Progenitor cell of endocrine pancreas (in vitro differentiated cells): ENCODE data around the gene OR7D4. TPM values are rescaled to one million over a fixed set of nuclear protein-coding genes. Genes with fewer than 3 reads are reported as not detected.
"Not testable (repeated sequence)": the region's sequence is repeated elsewhere in the genome, so short reads cannot be mapped to it uniquely, and the experiment has no call there.

Experiments used
- DNase-seq: peaks from one replicate; pipeline ENCODE4 v3.0.0; 2021; ENCODE audit warnings: low spot score; ENCODE audit not compliant: unreplicated experiment
- H3K27ac Mint-ChIP-seq: 2 replicates; pipeline ENCODE4 v1.8.0; 2021; ENCODE audit warnings: mild to moderate bottlenecking, moderate library complexity, mixed read lengths
- H3K27me3 Mint-ChIP-seq: 2 replicates; pipeline ENCODE4 v1.8.0; 2021; ENCODE audit warnings: mixed read lengths
- H3K36me3 Mint-ChIP-seq: 2 replicates; pipeline ENCODE4 v1.8.0; 2022; ENCODE audit warnings: mixed read lengths; ENCODE audit not compliant: insufficient read depth
- H3K4me1 Mint-ChIP-seq: 2 replicates; pipeline ENCODE4 v1.8.0; 2021; ENCODE audit warnings: low read depth, mixed read lengths
- H3K4me3 Mint-ChIP-seq: 2 replicates; pipeline ENCODE4 v1.8.0; 2021; ENCODE audit warnings: low read depth, mild to moderate bottlenecking, moderate library complexity, mixed read lengths
- H3K9me3 Mint-ChIP-seq: 2 replicates; pipeline ENCODE4 v1.8.0; 2021; ENCODE audit warnings: low read depth, mixed read lengths
- long read RNA-seq: library from polyadenylated mRNA; unstranded; transcript quantifications from one replicate; pipeline ENCODE4 v2.0.0, GENCODE V29; 2020
- total RNA-seq: library from RNA; stranded (reverse); gene quantifications from 2 replicates; pipeline ENCODE4 v1.2.1, GENCODE V29; 2021
- TF ChIP-seq, protein P1 (sequence below): fragments of 200-600 bp; sonication (generic); IDR thresholded peaks from one replicate; pipeline ENCODE4 v1.5.0; 2021; ENCODE audit warnings: antibody characterized with exemption, mild to moderate bottlenecking; ENCODE audit not compliant: unreplicated experiment

The OR7D4 gene
- total RNA-seq = not detected in 2 replicates
- long read RNA-seq = 0 reads

DNA sequence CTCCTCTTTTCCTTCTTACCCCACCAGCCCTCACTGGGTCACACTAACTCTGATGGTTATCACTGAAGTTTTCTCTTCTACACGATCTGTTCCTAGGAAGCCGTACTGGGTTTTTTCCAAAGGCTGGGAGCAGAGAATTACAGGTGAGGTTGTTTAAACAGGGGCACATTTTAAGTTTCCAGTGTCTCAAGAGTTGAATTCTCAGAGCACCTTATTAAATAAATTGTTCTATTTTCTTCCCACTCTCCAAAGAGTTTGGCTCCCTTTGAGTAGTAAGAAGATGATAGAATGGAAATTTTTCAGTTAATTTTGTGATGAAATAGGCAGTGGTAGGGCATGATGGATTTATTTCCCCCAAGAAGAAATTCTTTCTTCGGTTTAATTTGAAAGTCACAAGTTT lies at the start of gene OR7D4:
TSS of gene OR7D4 (minus strand) at position 101 of the 400 bp plus-strand sequence. CDS start 4,752 bp downstream, outside the sequence.
- H3K27me3 Mint-ChIP-seq = no peaks in the 10 kb centered on the region
- no peak within 1 kb of the TSS for H3K4me3 Mint-ChIP-seq
- H3K9me3 Mint-ChIP-seq = peaks cover 65% of the 10 kb centered on the region
- DNase-seq = no peak
- no peaks in the 10 kb centered on the region for H3K4me1 Mint-ChIP-seq
- H3K36me3 Mint-ChIP-seq = peaks cover 6% of the 10 kb centered on the region
- no peak within 1 kb of the TSS for H3K27ac Mint-ChIP-seq
- TF ChIP-seq, protein P1, sequence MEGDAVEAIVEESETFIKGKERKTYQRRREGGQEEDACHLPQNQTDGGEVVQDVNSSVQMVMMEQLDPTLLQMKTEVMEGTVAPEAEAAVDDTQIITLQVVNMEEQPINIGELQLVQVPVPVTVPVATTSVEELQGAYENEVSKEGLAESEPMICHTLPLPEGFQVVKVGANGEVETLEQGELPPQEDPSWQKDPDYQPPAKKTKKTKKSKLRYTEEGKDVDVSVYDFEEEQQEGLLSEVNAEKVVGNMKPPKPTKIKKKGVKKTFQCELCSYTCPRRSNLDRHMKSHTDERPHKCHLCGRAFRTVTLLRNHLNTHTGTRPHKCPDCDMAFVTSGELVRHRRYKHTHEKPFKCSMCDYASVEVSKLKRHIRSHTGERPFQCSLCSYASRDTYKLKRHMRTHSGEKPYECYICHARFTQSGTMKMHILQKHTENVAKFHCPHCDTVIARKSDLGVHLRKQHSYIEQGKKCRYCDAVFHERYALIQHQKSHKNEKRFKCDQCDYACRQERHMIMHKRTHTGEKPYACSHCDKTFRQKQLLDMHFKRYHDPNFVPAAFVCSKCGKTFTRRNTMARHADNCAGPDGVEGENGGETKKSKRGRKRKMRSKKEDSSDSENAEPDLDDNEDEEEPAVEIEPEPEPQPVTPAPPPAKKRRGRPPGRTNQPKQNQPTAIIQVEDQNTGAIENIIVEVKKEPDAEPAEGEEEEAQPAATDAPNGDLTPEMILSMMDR = no peak

DNA sequence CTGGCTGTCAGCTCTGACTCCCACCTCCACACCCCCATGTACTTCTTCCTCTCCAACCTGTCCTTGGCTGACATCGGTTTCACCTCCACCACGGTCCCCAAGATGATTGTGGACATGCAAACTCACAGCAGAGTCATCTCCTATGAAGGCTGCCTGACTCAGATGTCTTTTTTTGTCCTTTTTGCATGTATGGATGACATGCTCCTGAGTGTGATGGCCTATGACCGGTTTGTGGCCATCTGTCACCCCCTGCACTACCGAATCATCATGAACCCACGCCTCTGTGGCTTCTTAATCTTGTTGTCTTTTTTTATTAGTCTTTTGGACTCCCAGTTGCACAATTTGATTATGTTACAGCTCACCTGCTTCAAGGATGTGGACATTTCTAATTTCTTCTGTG lies 31.8 kb upstream of the OR7D4 start:
- no peak for DNase-seq
- TF ChIP-seq, protein P1 = no peak
- Mint-ChIP-seq H3K27ac (no peak overlapping the region), H3K27me3 (no peaks in the 10 kb centered on the region), H3K4me3 (no peak overlapping the region), H3K9me3 (peaks cover 48% of the 10 kb centered on the region), H3K4me1 (no peaks in the 10 kb centered on the region), H3K36me3 (no peaks in the 10 kb centered on the region)

DNA sequence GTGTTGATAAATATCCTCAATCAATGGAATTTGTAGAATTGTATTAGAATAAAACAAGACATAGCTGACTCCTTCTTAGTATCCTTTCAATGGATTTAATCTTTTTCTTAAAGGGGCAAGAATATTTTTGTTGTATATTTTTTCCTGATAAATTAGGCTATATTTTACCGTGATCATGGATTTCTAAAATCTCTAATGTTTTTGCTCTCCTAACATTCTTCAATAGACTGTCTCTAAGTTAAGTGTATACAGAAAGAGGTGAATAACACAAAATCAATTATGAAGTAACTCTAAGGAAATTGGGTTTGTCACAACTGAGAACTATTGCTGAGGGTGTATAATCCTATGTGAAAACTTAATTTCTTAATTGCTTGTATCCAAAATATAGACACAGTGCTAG lies 31.2 kb upstream of the OR7D4 start, which contains the start of gene OR7E24:
TSS of gene OR7E24 (plus strand) at position 301 of the 400 bp plus-strand sequence. CDS start 114 bp downstream, outside the sequence.
- Mint-ChIP-seq H3K27me3 (no peaks in the 10 kb centered on the region), H3K4me3 (no peak within 1 kb of the TSS), H3K36me3 (no peaks in the 10 kb centered on the region), H3K4me1 (no peaks in the 10 kb centered on the region), H3K9me3 (peaks cover 48% of the 10 kb centered on the region), H3K27ac (no peak within 1 kb of the TSS)
- DNase-seq = no peak
- TF ChIP-seq, protein P1 = no peak

DNA sequence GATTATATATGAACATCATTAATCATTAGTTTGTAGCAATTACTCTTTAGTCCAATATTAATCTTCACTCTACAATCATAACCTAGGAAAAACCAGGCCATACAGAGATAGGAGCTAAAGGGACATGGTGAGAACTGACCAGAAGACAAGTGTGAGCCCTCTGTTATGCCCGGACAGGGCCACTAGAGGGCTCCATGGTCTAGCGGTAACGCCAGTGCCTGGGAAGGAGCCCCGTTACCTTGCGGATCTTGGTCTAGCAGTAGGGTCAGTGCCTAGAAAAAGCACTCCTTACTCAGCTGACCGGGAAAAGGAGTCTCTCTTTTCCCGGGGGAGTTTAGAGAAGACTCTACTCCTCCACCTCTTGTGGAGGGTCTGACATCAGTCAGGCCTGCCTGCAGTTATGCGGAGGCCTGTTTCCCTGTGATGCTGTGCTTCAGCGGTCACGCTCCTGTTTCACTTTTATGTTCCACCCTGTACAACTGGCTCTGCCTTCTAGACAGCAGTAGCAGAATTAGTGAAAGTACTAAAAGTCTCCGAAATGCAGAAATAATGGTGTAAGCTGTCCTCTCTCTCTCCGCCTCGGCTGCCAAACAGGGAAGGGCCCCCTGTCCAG lies 13.8 kb downstream of the OR7D4 start:
- peak; percentile 61 for DNase-seq
- no peak overlapping the region for H3K27ac Mint-ChIP-seq
- H3K9me3 Mint-ChIP-seq = peaks cover 10% of the 10 kb centered on the region
- no peaks in the 10 kb centered on the region for H3K36me3 Mint-ChIP-seq
- H3K27me3 Mint-ChIP-seq = no peaks in the 10 kb centered on the region
- TF ChIP-seq, protein P1 = peak; percentile 89
- no peaks in the 10 kb centered on the region for H3K4me1 Mint-ChIP-seq
- H3K4me3 Mint-ChIP-seq = no peak overlapping the region

DNA sequence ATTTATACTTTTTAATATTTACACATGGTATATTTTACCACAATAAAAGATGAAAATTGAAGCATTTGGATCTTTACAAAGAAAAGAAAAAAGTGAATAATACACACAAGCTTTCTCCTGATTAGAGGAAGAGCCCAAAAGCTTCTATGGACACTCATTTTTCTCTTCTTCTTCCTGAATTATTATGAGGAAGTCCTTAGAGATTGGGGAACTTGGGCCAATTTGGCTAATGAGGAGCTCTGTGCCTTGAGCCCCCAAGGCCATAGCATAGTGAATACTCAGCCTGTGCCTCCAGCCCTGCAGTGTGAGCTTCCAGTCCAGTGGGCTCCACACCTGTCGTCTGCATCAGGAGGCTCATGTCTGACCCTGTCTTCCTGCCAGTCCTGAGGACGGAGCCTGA lies 21.3 kb downstream of the OR7D4 start:
- H3K4me3 Mint-ChIP-seq, H3K27me3 Mint-ChIP-seq, DNase-seq, H3K4me1 Mint-ChIP-seq, H3K36me3 Mint-ChIP-seq, H3K27ac Mint-ChIP-seq: not testable (repeated sequence)
- H3K9me3 Mint-ChIP-seq = peaks cover 22% of the 10 kb centered on the region

DNA sequence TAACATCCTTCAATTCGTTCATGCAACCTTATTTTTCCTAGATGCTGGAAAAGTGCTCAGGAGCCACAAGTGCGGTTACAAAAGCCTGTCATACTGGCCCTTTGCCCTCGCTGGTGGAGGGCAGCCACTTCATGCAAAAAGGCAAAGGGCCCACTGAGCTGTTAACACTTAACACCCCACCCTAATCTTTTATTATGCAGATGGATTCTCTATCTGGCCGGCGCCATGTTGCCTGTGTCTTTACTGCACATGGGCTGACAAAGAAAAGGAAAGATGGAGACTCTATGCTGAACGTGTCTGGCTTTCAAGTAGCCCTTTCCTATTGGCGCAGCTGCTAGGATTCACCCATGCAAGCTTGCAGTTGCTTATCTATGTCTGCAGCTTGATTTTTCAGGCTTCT lies 29.9 kb downstream of the OR7D4 start:
- H3K27ac Mint-ChIP-seq = no peak overlapping the region

More for the DNA sequence above, 29.9 kb downstream of the OR7D4 start:
- Mint-ChIP-seq H3K4me3 (no peak overlapping the region), H3K9me3 (peaks cover 41% of the 10 kb centered on the region), H3K36me3 (peaks cover 13% of the 10 kb centered on the region), H3K4me1 (no peaks in the 10 kb centered on the region), H3K27me3 (no peaks in the 10 kb centered on the region)
- no peak for DNase-seq
- TF ChIP-seq, protein P1 = no peak
